ENCODE data around the gene RIOK3.

RIOK3 gene

GRCh38 chr18:23460285-23461273, 7.5 kb downstream of the RIOK3 start:
- H3K4me3 ChIP-seq, result no peak overlapping the region
- TF ChIP-seq, protein P1, sequence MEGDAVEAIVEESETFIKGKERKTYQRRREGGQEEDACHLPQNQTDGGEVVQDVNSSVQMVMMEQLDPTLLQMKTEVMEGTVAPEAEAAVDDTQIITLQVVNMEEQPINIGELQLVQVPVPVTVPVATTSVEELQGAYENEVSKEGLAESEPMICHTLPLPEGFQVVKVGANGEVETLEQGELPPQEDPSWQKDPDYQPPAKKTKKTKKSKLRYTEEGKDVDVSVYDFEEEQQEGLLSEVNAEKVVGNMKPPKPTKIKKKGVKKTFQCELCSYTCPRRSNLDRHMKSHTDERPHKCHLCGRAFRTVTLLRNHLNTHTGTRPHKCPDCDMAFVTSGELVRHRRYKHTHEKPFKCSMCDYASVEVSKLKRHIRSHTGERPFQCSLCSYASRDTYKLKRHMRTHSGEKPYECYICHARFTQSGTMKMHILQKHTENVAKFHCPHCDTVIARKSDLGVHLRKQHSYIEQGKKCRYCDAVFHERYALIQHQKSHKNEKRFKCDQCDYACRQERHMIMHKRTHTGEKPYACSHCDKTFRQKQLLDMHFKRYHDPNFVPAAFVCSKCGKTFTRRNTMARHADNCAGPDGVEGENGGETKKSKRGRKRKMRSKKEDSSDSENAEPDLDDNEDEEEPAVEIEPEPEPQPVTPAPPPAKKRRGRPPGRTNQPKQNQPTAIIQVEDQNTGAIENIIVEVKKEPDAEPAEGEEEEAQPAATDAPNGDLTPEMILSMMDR (IDR thresholded peaks at IDR 0.05), result no peak
- no peak for DNase-seq (ENCODE audit: low spot score)
- no peak overlapping the region for H3K27ac ChIP-seq

GRCh38 chr18:23462876-23463275, 9.8 kb downstream of the RIOK3 start:
- TF ChIP-seq, protein P1 (IDR thresholded peaks at IDR 0.05), result no peak
- H3K4me3 ChIP-seq, result no peak overlapping the region
- no peak overlapping the region for H3K27ac ChIP-seq
- no peak for DNase-seq (ENCODE audit: low spot score)

DNA sequence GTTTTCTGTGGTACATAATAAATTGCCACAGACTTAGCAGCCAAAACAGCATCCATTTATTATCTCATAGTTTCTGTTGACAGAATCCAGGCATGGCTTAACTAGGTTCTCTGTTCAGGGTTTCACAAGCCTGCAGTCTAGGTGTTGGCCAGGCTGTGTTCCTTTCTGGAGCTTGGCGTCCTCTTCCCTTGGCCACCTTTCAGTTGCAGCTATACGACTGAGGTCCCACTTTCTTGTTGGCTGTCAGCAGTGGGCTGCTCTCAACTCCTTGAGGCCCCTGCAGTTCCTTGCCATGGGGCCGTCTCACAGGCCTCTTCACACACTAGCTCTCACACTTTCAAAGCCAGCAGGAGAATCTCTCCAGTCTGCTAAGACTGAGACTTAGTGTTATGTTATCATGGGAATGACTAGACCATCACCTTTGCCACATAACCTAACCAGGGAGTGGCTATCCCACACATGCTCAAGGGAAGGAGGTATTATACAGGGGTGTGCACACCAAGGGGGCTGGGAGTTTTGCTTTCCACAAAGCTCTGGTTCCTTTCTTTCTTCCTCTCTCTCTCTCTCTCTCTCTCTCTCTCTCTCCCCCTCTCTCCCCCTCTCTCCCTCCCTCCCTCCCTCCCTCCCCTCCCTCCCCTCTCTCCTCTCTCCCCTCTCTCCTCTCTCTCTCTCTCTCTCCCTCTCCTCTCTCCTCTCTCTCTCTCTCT, 15.8 kb downstream of the RIOK3 start:
- TF ChIP-seq, protein P1 (IDR thresholded peaks at IDR 0.05), result no peak
- DNase-seq (ENCODE audit: low spot score), result no peak
- Histone ChIP-seq H3K4me3 (no peak overlapping the region), H3K27ac (no peak overlapping the region)

DNA sequence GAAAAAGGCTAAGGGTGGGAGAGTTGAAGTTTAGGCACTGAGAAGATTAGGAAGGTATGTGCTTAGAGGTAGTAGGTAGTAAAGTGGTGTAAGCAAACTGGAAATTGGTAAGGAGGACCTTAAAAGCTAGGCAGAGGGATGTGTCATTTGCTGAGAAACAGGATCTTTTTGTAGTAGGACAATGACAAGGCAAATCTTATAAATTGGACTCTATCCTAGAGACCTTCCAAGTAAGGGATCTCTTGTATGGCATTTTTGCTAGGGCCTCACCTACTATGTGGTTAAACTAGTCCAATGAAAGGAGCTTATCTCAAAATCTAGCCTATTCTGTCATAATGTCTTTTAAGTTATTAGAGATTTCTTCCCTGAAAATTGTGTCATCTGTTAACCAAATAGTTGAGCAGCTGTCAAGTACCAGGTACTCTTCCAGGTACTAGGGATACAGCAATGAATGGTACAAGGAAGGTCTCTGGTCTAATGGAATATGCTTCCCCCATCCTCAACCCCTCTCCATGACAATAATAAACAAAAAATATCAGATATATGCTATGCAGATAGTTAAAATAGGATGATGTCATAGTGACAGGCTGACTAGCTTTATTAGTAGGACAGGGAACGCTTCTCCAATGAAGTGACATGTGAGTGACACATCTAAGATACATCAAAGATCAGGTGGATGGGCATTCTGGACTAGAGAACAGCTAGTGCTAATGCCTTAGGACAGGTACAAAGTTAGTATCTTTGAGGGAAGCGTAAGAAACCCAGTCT, 17.7 kb downstream of the RIOK3 start:
- TF ChIP-seq, protein P1 (IDR thresholded peaks at IDR 0.05), result no peak
- H3K27ac ChIP-seq, result no peak overlapping the region
- no peak for DNase-seq (ENCODE audit: low spot score)
- no peak overlapping the region for H3K4me3 ChIP-seq

DNA sequence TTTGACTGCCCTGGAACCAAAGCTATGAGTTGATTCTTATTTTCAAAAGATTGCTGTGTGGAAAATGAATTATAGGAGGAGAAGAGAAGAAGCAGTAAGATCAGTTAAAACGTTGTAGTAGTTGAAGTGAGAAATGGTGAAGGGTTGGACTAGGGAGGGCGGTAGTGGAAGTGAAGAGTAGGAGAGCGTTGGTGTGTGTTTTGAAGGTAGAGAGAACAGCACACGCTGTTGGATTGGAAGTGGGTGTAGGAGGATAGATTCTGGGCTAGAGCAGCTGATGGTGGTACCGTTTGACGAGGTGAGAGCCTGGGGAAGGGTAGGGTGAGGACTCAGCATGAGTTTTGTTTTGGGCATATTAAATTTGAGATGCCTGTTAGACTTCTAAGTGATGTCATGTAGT, 18.4 kb downstream of the RIOK3 start:
- no peak overlapping the region for H3K4me3 ChIP-seq
- no peak overlapping the region for H3K27ac ChIP-seq
- TF ChIP-seq, protein P1 (IDR thresholded peaks at IDR 0.05), result no peak
- DNase-seq (ENCODE audit: low spot score), result no peak

DNA sequence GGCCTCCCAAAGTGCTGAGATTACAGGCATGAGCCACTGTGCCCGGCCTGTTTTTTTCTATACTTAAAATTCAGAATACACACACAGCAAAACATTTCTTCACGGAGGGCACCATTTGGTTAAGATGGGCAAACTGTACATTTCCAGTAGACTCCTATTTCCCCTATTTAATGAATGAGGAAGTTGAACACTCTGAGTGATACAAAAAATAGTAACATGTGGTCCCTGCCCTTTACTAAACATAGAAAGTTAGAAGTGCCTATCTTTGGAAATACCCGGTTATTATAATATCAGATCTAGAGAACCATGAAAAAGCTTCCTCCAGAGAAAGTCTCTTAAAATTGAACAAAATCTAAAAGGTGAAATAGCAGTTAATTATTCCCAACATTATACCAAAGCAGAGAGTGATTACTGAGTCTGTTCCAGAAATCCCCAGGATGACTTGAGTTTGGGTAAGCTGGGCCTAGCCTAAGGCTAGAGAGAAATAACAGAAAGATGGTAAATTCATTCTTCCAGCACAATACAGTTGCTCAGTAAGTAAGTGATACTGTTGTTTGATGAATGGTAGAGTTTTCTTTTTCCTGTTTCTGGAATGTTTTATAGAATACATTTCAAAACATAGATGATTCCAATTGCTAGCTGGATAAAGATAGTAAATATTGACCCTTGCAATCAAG, 26.9 kb downstream of the RIOK3 start:
- no peak for DNase-seq (ENCODE audit: low spot score)
- TF ChIP-seq, protein P1 (IDR thresholded peaks at IDR 0.05), result no peak
- H3K27ac ChIP-seq, result no peak overlapping the region

More for the DNA sequence above, 26.9 kb downstream of the RIOK3 start:
- no peak overlapping the region for H3K4me3 ChIP-seq

Measured in coronary artery (tissue), 2 donors.